GM19023 (cell line): ENCODE measurements around the gene PAM16.
"Not testable (repeated sequence)": the region's sequence is repeated elsewhere in the genome, so short reads cannot be mapped to it uniquely, and the experiment has no call there.

Source experiments
- ATAC-seq: cut with Tn5 transposase; IDR thresholded peaks from one replicate; pipeline ENCODE4 v1.9.1; 2021; ENCODE audit warnings: mild to moderate bottlenecking, moderate library complexity; ENCODE audit not compliant: unreplicated experiment

Gene PAM16

GRCh38 chr16:4337540-4338088 is 13.5 kb downstream of the PAM16 start:
- ATAC-seq = no peak

GRCh38 chr16:4336701-4337539 is 14.2 kb downstream of the PAM16 start:
- ATAC-seq = no peak

- no peak for ATAC-seq
These were observed 16.2 kb downstream of the PAM16 start for GRCh38 chr16:4334724-4335495.

- ATAC-seq = not testable (repeated sequence)
These were observed 17.4 kb downstream of the PAM16 start for GRCh38 chr16:4333714-4334113.

GRCh38 chr16:4333308-4333638 is 17.8 kb downstream of the PAM16 start:
- ATAC-seq = no peak

- no peak for ATAC-seq
These were observed 18.4 kb downstream of the PAM16 start for GRCh38 chr16:4332623-4333307.

DNA sequence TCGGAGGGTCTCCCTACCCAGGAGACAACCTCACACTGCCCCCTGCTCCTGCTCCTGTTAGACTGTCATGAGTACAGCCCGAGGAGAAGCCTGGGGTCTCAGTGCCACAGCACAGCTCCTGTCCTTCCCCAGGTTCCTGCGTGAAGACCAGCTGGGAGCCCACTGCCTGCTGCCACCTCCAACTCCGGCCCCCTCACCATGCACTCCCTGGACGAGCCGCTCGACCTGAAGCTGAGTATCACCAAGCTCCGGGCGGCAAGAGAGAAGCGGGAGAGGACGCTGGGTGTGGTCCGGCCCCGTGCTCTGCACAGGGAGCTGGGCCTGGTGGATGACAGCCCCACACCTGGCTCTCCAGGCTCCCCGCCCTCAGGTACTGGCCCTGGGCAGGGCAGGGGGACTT is 19.0 kb downstream of the PAM16 start:
- ATAC-seq = no peak

DNA sequence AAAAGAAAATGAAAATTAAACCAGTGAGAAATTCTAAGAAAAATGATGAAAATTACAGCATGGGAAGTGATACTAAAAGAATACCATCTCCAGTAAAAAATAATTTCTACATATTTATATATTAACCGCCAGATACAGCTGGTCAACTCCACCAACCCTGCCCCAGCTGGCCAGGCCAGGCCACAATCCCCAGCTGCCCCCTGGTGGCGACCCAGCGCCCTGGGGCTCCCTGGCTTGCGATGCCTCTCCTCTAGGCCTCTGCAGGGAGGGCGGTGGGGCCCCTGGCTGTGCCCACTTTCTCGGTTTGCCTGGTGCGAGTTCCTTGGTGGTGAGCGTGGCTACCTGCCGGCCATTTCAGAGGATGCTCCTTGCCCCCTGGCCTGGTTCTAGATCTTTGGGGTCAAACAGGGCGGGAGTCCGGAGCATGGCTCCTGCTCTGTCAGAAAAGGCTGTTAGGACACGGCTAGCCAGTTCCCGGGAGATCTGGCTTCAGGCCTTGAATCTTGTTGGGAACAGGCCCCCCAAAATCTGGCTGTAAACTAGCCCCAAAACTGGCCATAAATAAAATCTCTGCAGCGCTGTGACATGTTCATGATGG is 20.7 kb downstream of the PAM16 start:
- no peak for ATAC-seq

DNA sequence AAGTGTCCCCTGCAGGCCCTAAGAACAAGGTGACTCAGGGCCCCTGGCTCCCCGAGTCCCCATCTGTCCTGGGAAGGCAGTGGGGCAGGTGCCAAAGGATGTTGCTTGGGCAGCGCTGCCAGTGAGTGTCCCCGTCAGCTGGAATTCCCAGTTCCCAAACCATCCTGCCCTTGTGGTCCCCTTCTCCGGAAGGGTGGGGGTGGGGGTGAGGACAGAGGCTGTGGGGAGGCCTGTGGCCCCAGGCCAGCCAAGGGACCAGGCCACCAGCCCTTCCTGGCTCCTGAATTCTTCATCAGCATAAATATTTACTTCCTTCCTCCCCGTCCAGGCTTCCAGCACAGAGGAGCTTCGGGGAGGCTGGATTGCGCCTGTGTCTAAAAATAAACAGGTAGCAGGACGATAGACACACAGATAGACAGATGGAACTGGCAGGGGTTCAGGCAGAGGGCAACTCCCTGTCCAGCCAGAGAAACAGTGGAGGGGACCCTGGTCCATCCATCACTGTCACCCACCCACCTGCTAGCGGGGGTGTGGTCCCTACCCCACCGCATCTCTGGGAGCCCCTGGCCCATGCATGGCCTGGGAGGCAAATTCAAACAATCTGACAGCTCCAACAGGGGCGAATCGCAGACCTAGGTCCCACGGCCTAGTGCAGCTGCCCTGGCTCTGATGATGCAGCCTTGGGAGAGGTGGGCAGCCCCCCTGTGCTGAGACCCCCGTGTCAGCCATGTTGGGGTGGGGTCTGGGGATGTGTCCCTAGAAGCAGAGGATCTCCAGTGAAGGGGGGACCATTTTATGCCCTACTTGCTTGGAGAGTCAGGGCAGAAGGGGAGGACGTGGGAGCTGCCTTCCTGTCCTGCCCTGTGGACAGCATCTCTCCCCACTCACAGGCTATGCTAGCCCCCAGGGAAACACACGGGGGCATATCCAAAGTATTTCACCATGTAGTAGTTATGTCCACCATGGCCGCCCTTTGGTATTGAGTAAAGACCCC is 22.0 kb downstream of the PAM16 start:
- ATAC-seq = no peak

DNA sequence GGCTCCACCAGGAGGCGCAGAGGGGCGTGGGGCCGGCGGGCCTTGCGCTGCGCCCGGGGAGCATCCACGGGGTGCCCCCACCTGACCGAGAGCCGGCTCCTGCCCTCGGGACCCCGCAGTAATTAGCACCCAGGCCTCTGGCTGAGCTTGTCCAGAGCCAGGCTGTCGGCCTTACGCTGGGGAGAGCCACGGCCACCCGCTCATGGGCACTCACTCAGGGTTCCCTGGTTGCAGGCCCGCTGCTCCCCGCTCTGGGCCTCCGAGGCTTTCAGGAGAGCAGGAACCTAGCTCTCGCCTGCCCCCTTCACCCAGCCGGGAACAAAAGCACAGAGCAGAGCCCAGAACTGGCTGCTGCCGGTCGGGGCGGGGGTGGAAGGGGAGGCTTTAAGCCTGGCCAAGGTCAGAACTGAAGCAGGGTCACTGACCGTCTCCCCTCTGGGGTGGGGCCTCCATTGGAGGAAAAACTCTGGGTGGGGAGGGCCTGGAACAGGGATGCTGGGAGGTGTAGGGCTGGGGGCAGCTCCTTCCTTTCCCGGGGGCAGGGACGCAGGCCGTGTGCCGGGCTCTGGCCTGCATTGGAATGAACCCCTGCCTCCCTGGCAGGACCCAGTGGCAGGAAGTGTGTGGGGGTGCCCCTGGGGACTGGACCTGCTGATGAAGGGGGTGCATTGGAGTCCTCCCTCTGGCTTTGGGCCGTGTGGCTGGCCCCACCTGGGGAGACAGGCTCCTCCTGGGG is 22.9 kb downstream of the PAM16 start:
- ATAC-seq = no peak

- ATAC-seq = no peak
These were observed 23.6 kb downstream of the PAM16 start for GRCh38 chr16:4327386-4328045.

- no peak for ATAC-seq
These were observed 25.8 kb downstream of the PAM16 start for GRCh38 chr16:4325253-4325758.

DNA sequence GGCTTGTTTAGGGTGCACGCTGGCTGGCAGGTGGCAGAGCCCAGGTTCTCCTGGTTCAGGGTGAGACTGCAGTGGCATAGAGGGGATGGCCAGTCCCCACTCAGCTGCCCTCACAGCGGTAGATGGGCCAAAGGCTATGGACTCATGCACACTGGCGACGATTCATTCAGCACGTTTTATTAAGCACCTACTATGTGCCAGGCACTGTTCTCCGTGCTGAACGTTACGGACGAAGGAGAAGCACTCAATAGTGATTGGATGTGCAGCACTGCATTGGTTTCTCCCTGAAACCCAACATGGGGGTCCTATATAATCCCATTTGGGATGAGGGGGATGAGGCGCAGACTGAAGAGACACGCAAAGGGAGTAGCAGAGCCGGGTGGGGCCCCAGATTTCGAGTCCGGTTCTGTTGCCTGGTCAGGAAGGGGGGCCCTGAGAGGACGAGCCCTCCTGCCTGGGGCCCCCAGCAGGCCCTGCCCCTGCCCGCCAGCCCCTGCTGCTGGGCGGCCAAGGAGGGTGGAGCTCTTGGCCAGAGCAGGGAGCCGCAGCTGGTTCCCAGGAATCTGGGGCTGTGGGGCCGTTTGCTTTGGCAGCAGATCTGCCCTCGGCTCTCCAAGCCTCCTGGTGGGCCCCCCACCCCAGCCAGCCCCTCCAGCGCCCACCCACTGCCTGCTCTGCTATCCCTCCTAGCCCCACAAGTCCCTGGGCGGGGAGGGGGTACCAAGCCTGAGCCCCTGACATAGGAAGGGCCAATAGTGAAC is 26.4 kb downstream of the PAM16 start:
- no peak for ATAC-seq

GRCh38 chr16:4323845-4324488 is 27.2 kb downstream of the PAM16 start:
- ATAC-seq = no peak

DNA sequence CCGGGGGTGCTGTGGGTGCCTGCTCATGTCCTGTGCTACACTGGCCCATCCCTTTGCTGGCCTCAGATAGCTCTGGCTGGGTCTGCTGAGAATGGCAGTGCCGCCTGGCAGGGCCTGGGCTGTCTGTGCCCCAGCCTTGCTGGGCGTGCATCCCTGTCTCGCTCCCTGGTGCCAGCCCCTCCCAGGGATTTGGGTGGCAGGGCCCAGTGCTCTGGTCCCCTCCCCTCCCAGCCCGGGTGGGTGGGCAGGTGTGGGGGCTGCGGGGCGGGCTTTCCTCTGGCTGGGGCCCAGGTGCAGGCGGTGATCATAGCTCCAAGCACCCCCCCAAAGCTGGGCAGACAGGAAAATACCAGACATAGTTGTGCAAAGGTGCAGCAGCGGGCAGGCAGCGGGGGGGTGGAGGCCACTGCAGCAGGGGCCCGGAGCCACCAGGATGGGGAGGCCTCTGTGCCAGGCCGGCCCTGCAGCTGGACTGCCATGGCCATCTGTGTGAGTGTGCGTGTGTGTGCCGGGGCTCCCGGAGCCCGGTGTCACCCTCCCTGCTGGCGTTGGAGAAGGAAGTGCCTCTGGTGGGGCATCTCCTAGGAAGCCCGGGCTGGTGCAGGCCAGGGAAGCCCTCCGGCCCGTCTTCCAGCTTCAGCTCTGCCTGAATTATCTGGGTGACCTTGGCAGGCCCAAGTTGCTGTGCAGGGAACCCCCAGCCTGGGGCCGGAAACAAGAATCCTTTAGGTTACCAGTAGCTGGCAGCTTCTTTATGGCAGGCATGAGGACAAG is 27.9 kb downstream of the PAM16 start:
- ATAC-seq = no peak
